NCI-H2227 treated with DMSO at 0.1 percent for 48 hours (cell line): ENCODE data around the gene DACT2.
"Not testable (repeated sequence)": the region's sequence is repeated elsewhere in the genome, so short reads cannot be mapped to it uniquely, and the experiment has no call there.

Experiments used
- DNase-seq: peaks from one replicate; lab custom pipeline; 2025; lab: John Stamatoyannopoulos, UW

DACT2 gene

GRCh38 chr6:168319279-168320111 is at the start of gene DACT2:
DACT2 (minus strand) TSS chr6:168319777; CDS start chr6:168319633, 144 bp downstream.
- no peak for DNase-seq

- no peak for DNase-seq
These were observed 49.4 kb upstream of the DACT2 start for GRCh38 chr6:168368936-168369335.

- no peak for DNase-seq
These were observed 48.7 kb upstream of the DACT2 start for GRCh38 chr6:168368066-168368820.

- DNase-seq, result no peak
These were observed 47.7 kb upstream of the DACT2 start for GRCh38 chr6:168367285-168367751.

GRCh38 chr6:168366473-168366872 is 46.9 kb upstream of the DACT2 start:
- DNase-seq, result no peak

GRCh38 chr6:168365422-168366165 is 46.0 kb upstream of the DACT2 start:
- no peak for DNase-seq

GRCh38 chr6:168364793-168365421 is 45.3 kb upstream of the DACT2 start:
- DNase-seq, result no peak

GRCh38 chr6:168363811-168364792 is 44.5 kb upstream of the DACT2 start:
- DNase-seq, result no peak

GRCh38 chr6:168363302-168363701 is 43.7 kb upstream of the DACT2 start:
- no peak for DNase-seq

- no peak for DNase-seq
These were observed 42.9 kb upstream of the DACT2 start for GRCh38 chr6:168362276-168362990.

- no peak for DNase-seq
These were observed 42.2 kb upstream of the DACT2 start for GRCh38 chr6:168361766-168362165.

GRCh38 chr6:168359794-168360193 is 40.2 kb upstream of the DACT2 start:
- no peak for DNase-seq

- no peak for DNase-seq
These were observed 39.4 kb upstream of the DACT2 start for GRCh38 chr6:168358842-168359420.

GRCh38 chr6:168356872-168357271 is 37.3 kb upstream of the DACT2 start:
- DNase-seq, result not testable (repeated sequence)

GRCh38 chr6:168355716-168356522 is 36.3 kb upstream of the DACT2 start:
- DNase-seq, result no peak

- DNase-seq, result no peak
These were observed 34.8 kb upstream of the DACT2 start for GRCh38 chr6:168354338-168354737.

GRCh38 chr6:168353041-168353440 is 33.5 kb upstream of the DACT2 start:
- no peak for DNase-seq

GRCh38 chr6:168352096-168352495 is 32.5 kb upstream of the DACT2 start:
- no peak for DNase-seq

GRCh38 chr6:168349718-168350210 is 30.2 kb upstream of the DACT2 start:
- no peak for DNase-seq
